Caco-2 (cell line): ENCODE measurements around the gene TTC33. TPM values are rescaled to one million over a fixed set of nuclear protein-coding genes. Genes with fewer than 3 reads are reported as not detected.
A peak's percentile ranks its signal among the peaks of the same experiment; 100 is the strongest.

Experiments used
- BruUV-seq: library from RNA; stranded (reverse); fragments of 400-500 nt; replicated peaks from 2 replicates; lab custom pipeline; 2021; lab: Mats Ljungman, UMichigan
- CTCF ChIA-PET: fragments of 300-600 bp; sonication (Branson Sonifier 250); formaldehyde crosslinking; loops from one replicate; lab custom pipeline; 2022; ENCODE audit warnings: antibody characterized with exemption; lab: Charles Lee
- POLR2A ChIA-PET: fragments of 300-600 bp; sonication (Branson Sonifier 250); formaldehyde crosslinking; loops from one replicate; lab custom pipeline; 2022; ENCODE audit warnings: antibody characterized with exemption; lab: Charles Lee
- DNase-seq, 2 experiments: peaks; one replicate each; pipeline versions ENCODE4 v3.0.0 to v3.0.0-alpha.2; 2020 to 2022
- H3K27me3 ChIP-seq: replicated peaks from 2 replicates; pipeline ENCODE4 v1.6.0; 2011; ENCODE audit warnings: low read length; ENCODE audit not compliant: control insufficient read depth, insufficient read depth
- H3K36me3 ChIP-seq: 2 replicates; pipeline ENCODE4 v1.5.1; 2011; ENCODE audit warnings: low read length; ENCODE audit not compliant: control insufficient read depth, insufficient read depth
- H3K4me1 ChIP-seq: fragments of 250-450 bp; sonication (Bioruptor Pico); 2 replicates; pipeline ENCODE4 v1.5.1; 2020; ENCODE audit warnings: mild to moderate bottlenecking
- H3K4me3 ChIP-seq: 2 replicates; pipeline ENCODE4 v1.5.1; 2011; ENCODE audit warnings: low read depth, mild to moderate bottlenecking, control low read depth, low read length
- H3K9me3 ChIP-seq: fragments of 250-450 bp; sonication (Bioruptor Pico); 2 replicates; pipeline ENCODE4 v1.5.1; 2020; ENCODE audit warnings: mild to moderate bottlenecking, moderate library complexity
- H3K27ac Mint-ChIP-seq: one replicate; pipeline ENCODE4 v1.8.0; 2022; ENCODE audit warnings: mixed read lengths; ENCODE audit not compliant: unreplicated experiment
- H3K27me3 Mint-ChIP-seq: one replicate; pipeline ENCODE4 v1.8.0; 2022; ENCODE audit warnings: mixed read lengths; ENCODE audit not compliant: insufficient read depth, unreplicated experiment
- H3K36me3 Mint-ChIP-seq: one replicate; pipeline ENCODE4 v1.8.0; 2022; ENCODE audit warnings: mild to moderate bottlenecking, mixed read lengths; ENCODE audit not compliant: insufficient read depth, unreplicated experiment
- H3K4me1 Mint-ChIP-seq: one replicate; pipeline ENCODE4 v1.8.0; 2022; ENCODE audit warnings: low read depth, mixed read lengths; ENCODE audit not compliant: unreplicated experiment
- H3K4me3 Mint-ChIP-seq: one replicate; pipeline ENCODE4 v1.8.0; 2022; ENCODE audit warnings: mild to moderate bottlenecking, moderate library complexity, mixed read lengths; ENCODE audit not compliant: unreplicated experiment
- H3K9me3 Mint-ChIP-seq: one replicate; pipeline ENCODE4 v1.8.0; 2022; ENCODE audit warnings: mixed read lengths; ENCODE audit not compliant: unreplicated experiment
- CTCF ChIP-seq, 2 experiments: fragments of 200-600 bp in 1 of 2; IDR thresholded peaks; 1 replicate in 1 of 2; 2 replicates in 1 of 2; pipeline versions ENCODE4 v1.5.1 to v1.8.0; 2011 to 2022; ENCODE audit warnings: antibody characterized with exemption in 1 of 2, control low read depth in 1 of 2, inconsistent platforms in 1 of 2, low read depth in 1 of 2, low read length in 1 of 2, mild to moderate bottlenecking in 1 of 2, moderate library complexity in 1 of 2; ENCODE audit not compliant: insufficient read depth in 1 of 2, severe bottlenecking in 1 of 2, unreplicated experiment in 1 of 2
- intact Hi-C: fragments of 100-400 bp; cut with micrococcal nuclease; formaldehyde crosslinking; loops from one replicate; pipeline ENCODE4 v1.10.0; 2022; ENCODE audit not compliant: unreplicated experiment
- total RNA-seq: library from RNA; stranded (reverse); gene quantifications from 2 replicates; pipeline ENCODE4 v1.2.3, GENCODE V29; 2022

The TTC33 gene
- total RNA-seq, 1 experiment from 2014 or later: 8.6 TPM

GRCh38 chr5:40736103-40736875 is 19.5 kb downstream of the TTC33 start:
- TF ChIP-seq CTCF (IDR thresholded peaks at IDR 0.05; ENCODE audit: insufficient read depth in 1 of 2, low read depth in 1 of 2, low read length in 1 of 2, severe bottlenecking in 1 of 2, unreplicated experiment in 1 of 2): peak; percentile 65 to 72
- ChIA-PET POLR2A (no interaction called here), CTCF (no interaction called here)
- Histone ChIP-seq H3K36me3 (no peaks in the 10 kb centered on the region), H3K4me3 (no peak overlapping the region), H3K9me3 (no peaks in the 10 kb centered on the region), H3K27me3 (no peaks in the 10 kb centered on the region), H3K4me1 (peaks cover 23% of the 10 kb centered on the region)
- Mint-ChIP-seq H3K4me1 (peaks cover 23% of the 10 kb centered on the region), H3K27ac (no peak overlapping the region), H3K27me3 (no peaks in the 10 kb centered on the region), H3K4me3 (no peak overlapping the region), H3K36me3 (no peaks in the 10 kb centered on the region), H3K9me3 (peaks cover 10% of the 10 kb centered on the region)
- intact Hi-C loops: loop anchor here (1.0 to 2.0 kb wide), 4 partner anchors 48 to 1157 kb away; no protein-coding TSS in a partner anchor
- peak in 1 of 2 experiments; percentile 42 for DNase-seq
- no TSS peak for BruUV-seq

GRCh38 chr5:40735609-40736008 is 20.2 kb downstream of the TTC33 start:
- Histone ChIP-seq H3K36me3 (no peaks in the 10 kb centered on the region), H3K27me3 (no peaks in the 10 kb centered on the region), H3K4me3 (no peak overlapping the region), H3K9me3 (no peaks in the 10 kb centered on the region), H3K4me1 (peaks cover 23% of the 10 kb centered on the region)
- intact Hi-C loops: loop anchor here (1.0 to 2.0 kb wide), 4 partner anchors 47 to 1157 kb away; no protein-coding TSS in a partner anchor
- Mint-ChIP-seq H3K9me3 (peaks cover 3% of the 10 kb centered on the region), H3K27me3 (no peaks in the 10 kb centered on the region), H3K36me3 (no peaks in the 10 kb centered on the region), H3K27ac (no peak overlapping the region), H3K4me3 (no peak overlapping the region), H3K4me1 (peaks cover 23% of the 10 kb centered on the region)
- no TSS peak for BruUV-seq
- TF ChIP-seq CTCF (IDR thresholded peaks at IDR 0.05; ENCODE audit: insufficient read depth in 1 of 2, low read depth in 1 of 2, low read length in 1 of 2, severe bottlenecking in 1 of 2, unreplicated experiment in 1 of 2): no peak
- ChIA-PET CTCF (no interaction called here), POLR2A (no interaction called here)
- no peak for DNase-seq

GRCh38 chr5:40734986-40735385 is 20.8 kb downstream of the TTC33 start:
- Mint-ChIP-seq H3K4me1 (peaks cover 23% of the 10 kb centered on the region), H3K9me3 (no peaks in the 10 kb centered on the region), H3K27me3 (no peaks in the 10 kb centered on the region), H3K27ac (no peak overlapping the region), H3K36me3 (no peaks in the 10 kb centered on the region), H3K4me3 (no peak overlapping the region)
- intact Hi-C loops: no loop called here
- DNase-seq: no peak
- no peak for TF ChIP-seq CTCF (IDR thresholded peaks at IDR 0.05; ENCODE audit: insufficient read depth in 1 of 2, low read depth in 1 of 2, low read length in 1 of 2, severe bottlenecking in 1 of 2, unreplicated experiment in 1 of 2)
- H3K4me1 ChIP-seq: peaks cover 23% of the 10 kb centered on the region
- H3K9me3 ChIP-seq: no peaks in the 10 kb centered on the region
- H3K4me3 ChIP-seq: no peak overlapping the region
- no peaks in the 10 kb centered on the region for H3K27me3 ChIP-seq
- H3K36me3 ChIP-seq: no peaks in the 10 kb centered on the region
- no TSS peak for BruUV-seq
- CTCF ChIA-PET: no interaction called here
- POLR2A ChIA-PET: no interaction called here
